ENCODE data around the gene YY1. TPM values are rescaled to one million over a fixed set of nuclear protein-coding genes. Genes with fewer than 3 reads are reported as not detected.

Gene YY1
- total RNA-seq, 3 donors from 2014 or later (not counting 1 experiment from before 2014, with no cell fraction given): 77.9 to 92.6 (median 90.4) TPM

DNA sequence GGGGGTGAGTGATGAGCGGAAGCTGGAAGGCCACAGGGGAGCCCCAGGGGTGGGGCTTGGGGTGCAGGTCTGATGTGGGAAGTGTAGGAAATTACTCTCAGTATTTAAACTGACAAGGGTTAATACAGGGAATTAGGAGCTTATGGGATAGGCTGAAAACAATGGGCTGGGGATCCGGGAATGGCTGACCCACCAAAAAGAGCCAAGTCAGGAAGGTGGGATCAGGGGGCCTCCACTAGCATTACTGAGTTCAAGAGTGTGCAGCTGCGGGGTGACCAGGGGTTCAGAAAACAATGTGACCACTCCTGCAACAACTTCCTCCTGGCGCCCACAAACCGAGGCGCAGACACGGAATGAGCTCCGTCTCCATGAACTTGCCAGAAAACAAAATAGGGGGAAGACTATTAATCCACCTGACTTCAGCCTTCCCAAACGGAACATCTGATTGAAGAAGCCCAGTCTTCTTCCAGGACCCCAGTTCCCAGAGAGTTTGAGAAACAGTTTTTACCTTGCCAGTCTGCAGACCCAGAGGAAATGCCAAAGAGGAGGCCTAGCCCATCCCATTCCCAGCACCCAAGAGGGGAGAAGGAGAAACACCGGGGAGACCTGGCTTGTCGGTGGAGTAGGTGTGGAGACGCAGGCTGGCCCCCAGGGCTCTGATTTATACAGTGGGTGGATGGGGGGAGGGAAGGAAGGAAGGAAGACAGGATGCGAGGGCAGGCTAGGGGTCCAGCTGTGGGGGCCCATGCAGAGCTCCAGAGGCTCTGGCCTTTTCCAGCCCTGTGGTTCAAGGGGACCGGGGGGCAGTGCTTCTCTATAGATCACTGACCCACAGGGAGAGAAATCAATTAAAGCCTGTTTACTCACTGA, 16.5 kb upstream of the YY1 start:
- TF ChIP-seq, protein P1, sequence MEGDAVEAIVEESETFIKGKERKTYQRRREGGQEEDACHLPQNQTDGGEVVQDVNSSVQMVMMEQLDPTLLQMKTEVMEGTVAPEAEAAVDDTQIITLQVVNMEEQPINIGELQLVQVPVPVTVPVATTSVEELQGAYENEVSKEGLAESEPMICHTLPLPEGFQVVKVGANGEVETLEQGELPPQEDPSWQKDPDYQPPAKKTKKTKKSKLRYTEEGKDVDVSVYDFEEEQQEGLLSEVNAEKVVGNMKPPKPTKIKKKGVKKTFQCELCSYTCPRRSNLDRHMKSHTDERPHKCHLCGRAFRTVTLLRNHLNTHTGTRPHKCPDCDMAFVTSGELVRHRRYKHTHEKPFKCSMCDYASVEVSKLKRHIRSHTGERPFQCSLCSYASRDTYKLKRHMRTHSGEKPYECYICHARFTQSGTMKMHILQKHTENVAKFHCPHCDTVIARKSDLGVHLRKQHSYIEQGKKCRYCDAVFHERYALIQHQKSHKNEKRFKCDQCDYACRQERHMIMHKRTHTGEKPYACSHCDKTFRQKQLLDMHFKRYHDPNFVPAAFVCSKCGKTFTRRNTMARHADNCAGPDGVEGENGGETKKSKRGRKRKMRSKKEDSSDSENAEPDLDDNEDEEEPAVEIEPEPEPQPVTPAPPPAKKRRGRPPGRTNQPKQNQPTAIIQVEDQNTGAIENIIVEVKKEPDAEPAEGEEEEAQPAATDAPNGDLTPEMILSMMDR (IDR thresholded peaks at IDR 0.05): no peak
- Histone ChIP-seq H3K9me3 (ENCODE audit: control insufficient read depth, insufficient read depth, low read length) (no peaks in the 10 kb centered on the region), H3K27me3 (ENCODE audit: control insufficient read depth, insufficient read depth, low read length) (no peaks in the 10 kb centered on the region), H3K36me3 (ENCODE audit: control insufficient read depth, insufficient read depth, low read length) (no peaks in the 10 kb centered on the region), H3K27ac (ENCODE audit: low read length) (peak overlapping the region; percentile 74), H3K4me1 (ENCODE audit: control insufficient read depth, insufficient read depth, low read length) (peaks cover 38% of the 10 kb centered on the region), H3K4me3 (ENCODE audit: low read length) (peak overlapping the region; percentile 58)
- Mint-ChIP-seq H3K27me3 (ENCODE audit: low read depth in 2 of 2) (no peaks in the 10 kb centered on the region), H3K27ac (no peak overlapping the region), H3K4me3 (no peak overlapping the region), H3K9me3 (no peaks in the 10 kb centered on the region), H3K4me1 (peaks cover 4 to 13% of the 10 kb centered on the region in 2 donors), H3K36me3 (no peaks in the 10 kb centered on the region)
- DNase-seq (peak in 1 of 2 donors; percentile 34), ATAC-seq (no peak)
- 22% methylated on average over 14 of the region's 14 CpGs for WGBS (ENCODE audit: insufficient coverage)
- intact Hi-C loops (cut with micrococcal nuclease): loop anchor here (2.0 kb wide), 1 partner anchor 14 kb away; no protein-coding TSS in a partner anchor

DNA sequence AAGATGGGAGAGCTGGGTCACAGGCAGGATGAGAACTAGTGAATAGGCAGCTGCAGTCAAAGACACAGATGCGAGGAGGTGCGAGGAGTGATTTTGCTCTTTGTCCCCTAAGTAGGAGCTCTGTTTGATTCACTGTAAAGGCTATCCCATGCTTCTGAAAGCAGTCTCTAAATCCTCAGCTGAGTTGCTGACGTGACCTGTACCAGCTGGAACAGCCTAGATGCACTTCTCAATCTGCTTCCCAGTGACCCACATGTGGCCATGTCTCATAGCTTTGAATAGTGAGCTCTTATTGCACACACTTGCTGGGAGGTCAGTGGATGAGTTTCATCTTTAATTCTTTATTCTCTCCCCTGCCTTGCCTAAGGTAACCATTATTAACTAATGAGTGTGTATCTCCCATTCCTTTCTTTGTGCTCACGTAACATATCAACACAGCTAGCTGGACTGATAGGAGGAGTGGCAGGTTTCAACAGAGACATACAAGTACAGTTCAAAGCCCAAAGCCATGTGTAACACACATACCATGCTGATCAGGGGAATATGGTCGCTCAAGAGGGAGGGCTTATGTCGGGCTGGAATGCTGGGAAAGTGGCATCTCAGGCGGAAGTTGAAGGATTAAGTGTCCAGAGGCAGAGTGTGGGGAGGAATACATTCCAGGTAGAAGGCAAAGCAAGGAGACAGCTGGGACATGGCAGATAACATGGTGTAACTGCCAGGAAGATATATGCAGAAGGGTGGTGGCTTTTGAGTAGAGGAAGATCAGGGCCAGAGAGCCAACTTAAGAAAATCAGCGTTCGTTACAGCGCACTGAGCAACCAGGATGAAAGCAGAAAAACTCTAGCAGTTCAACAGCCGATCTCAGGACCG, 15.4 kb upstream of the YY1 start:
- DNase-seq (peak in 1 of 2 donors; percentile 38), ATAC-seq (no peak)
- TF ChIP-seq, protein P1 (IDR thresholded peaks at IDR 0.05): no peak
- Histone ChIP-seq H3K27me3 (ENCODE audit: control insufficient read depth, insufficient read depth, low read length) (no peaks in the 10 kb centered on the region), H3K4me1 (ENCODE audit: control insufficient read depth, insufficient read depth, low read length) (peaks cover 38% of the 10 kb centered on the region), H3K9me3 (ENCODE audit: control insufficient read depth, insufficient read depth, low read length) (no peaks in the 10 kb centered on the region), H3K36me3 (ENCODE audit: control insufficient read depth, insufficient read depth, low read length) (no peaks in the 10 kb centered on the region), H3K4me3 (ENCODE audit: low read length) (no peak overlapping the region), H3K27ac (ENCODE audit: low read length) (peak overlapping the region; percentile 8)
- H3K9me3 Mint-ChIP-seq: no peaks in the 10 kb centered on the region
- H3K36me3 Mint-ChIP-seq: no peaks in the 10 kb centered on the region
- peak overlapping the region in 1 of 2 donors; percentile 52 for H3K27ac Mint-ChIP-seq
- H3K4me3 Mint-ChIP-seq: peak overlapping the region; percentile 21
- peaks cover 4 to 13% of the 10 kb centered on the region in 2 donors for H3K4me1 Mint-ChIP-seq
- no peaks in the 10 kb centered on the region for H3K27me3 Mint-ChIP-seq (ENCODE audit: low read depth in 2 of 2)
- intact Hi-C loops (cut with micrococcal nuclease): loop anchor here (2.0 kb wide), 1 partner anchor 13 kb away; no protein-coding TSS in a partner anchor
- 75% methylated on average over 11 of the region's 12 CpGs for WGBS (ENCODE audit: insufficient coverage)

DNA sequence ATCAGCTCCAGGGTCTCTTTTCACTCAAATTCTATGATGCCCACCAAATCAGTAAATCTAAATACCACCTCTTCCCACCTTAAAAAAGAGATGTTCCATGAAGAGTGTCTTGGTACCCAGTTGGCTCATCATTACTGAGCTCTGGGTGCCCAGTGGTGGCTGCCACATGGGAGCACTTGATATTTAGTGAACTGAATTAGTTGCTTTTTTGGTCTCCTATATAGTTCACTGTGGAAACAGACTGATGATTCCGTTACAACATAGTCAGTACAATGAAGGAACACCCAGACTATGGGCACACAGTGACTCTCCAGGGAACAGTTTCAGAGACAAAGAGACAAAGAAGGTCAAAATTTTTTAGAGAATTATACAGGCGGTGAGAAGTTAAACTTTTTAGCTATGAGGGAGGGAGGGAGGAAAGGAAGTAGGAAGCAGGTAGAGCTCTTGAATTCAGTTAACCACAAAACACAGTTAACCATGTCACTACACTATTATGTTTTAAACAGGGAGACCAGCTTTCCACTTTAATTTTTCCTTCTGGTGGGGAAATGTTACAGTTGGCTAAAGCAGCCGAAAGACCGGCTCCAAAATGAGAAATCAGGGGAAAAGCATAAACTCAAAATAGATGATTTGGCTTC, 14.6 kb upstream of the YY1 start:
- intact Hi-C loops (cut with micrococcal nuclease): no loop called here
- Mint-ChIP-seq H3K36me3 (no peaks in the 10 kb centered on the region), H3K27me3 (ENCODE audit: low read depth in 2 of 2) (no peaks in the 10 kb centered on the region), H3K9me3 (no peaks in the 10 kb centered on the region), H3K27ac (peak overlapping the region in 1 of 2 donors; percentile 52), H3K4me3 (peak overlapping the region; percentile 51), H3K4me1 (peaks cover 4 to 13% of the 10 kb centered on the region in 2 donors)
- TF ChIP-seq, protein P1 (IDR thresholded peaks at IDR 0.05): no peak
- DNase-seq (peak in 1 of 2 donors; percentile 35), ATAC-seq (no peak)
- Histone ChIP-seq H3K4me3 (ENCODE audit: low read length) (no peak overlapping the region), H3K9me3 (ENCODE audit: control insufficient read depth, insufficient read depth, low read length) (no peaks in the 10 kb centered on the region), H3K4me1 (ENCODE audit: control insufficient read depth, insufficient read depth, low read length) (peaks cover 38% of the 10 kb centered on the region), H3K27me3 (ENCODE audit: control insufficient read depth, insufficient read depth, low read length) (no peaks in the 10 kb centered on the region), H3K27ac (ENCODE audit: low read length) (peak overlapping the region; percentile 8), H3K36me3 (ENCODE audit: control insufficient read depth, insufficient read depth, low read length) (no peaks in the 10 kb centered on the region)
- WGBS (ENCODE audit: insufficient coverage): 17% methylated on average over 3 of the region's 4 CpGs

Measured in natural killer cell (primary cell).